ENCODE measurements around the gene EIF4E3.

The EIF4E3 gene

GRCh38 chr3:71721651-71722157 is 3.5 kb downstream of the EIF4E3 start:
- TF ChIP-seq TAF1 (IDR thresholded peaks at IDR 0.05; ENCODE audit: borderline replicate concordance, low read depth, low read length), result no peak
- TF ChIP-seq POLR2AphosphoS5 (IDR thresholded peaks at IDR 0.05; ENCODE audit: low read depth, low read length), result no peak
- TF ChIP-seq POLR2A (IDR thresholded peaks at IDR 0.05; ENCODE audit: low read depth, low read length), result no peak
- no peak for FAIRE-seq
- no peak for DNase-seq (ENCODE audit: insufficient read length)

- no peak for DNase-seq (ENCODE audit: insufficient read length)
- FAIRE-seq, result no peak
- TF ChIP-seq TAF1 (IDR thresholded peaks at IDR 0.05; ENCODE audit: borderline replicate concordance, low read depth, low read length) (no peak), POLR2AphosphoS5 (IDR thresholded peaks at IDR 0.05; ENCODE audit: low read depth, low read length) (no peak), POLR2A (IDR thresholded peaks at IDR 0.05; ENCODE audit: low read depth, low read length) (no peak)
Measured at GRCh38 chr3:71721002-71721401, 4.2 kb downstream of the EIF4E3 start.

- no peak for TF ChIP-seq POLR2AphosphoS5 (IDR thresholded peaks at IDR 0.05; ENCODE audit: low read depth, low read length)
- TF ChIP-seq TAF1 (IDR thresholded peaks at IDR 0.05; ENCODE audit: borderline replicate concordance, low read depth, low read length), result no peak
- TF ChIP-seq POLR2A (IDR thresholded peaks at IDR 0.05; ENCODE audit: low read depth, low read length), result no peak
- no peak for FAIRE-seq
- no peak for DNase-seq (ENCODE audit: insufficient read length)
Measured at GRCh38 chr3:71718072-71718471, 7.1 kb downstream of the EIF4E3 start.

- no peak for TF ChIP-seq POLR2AphosphoS5 (IDR thresholded peaks at IDR 0.05; ENCODE audit: low read depth, low read length)
- no peak for TF ChIP-seq POLR2A (IDR thresholded peaks at IDR 0.05; ENCODE audit: low read depth, low read length)
- no peak for TF ChIP-seq TAF1 (IDR thresholded peaks at IDR 0.05; ENCODE audit: borderline replicate concordance, low read depth, low read length)
- no peak for FAIRE-seq
- DNase-seq (ENCODE audit: insufficient read length), result no peak
Measured at GRCh38 chr3:71714595-71714994, 10.6 kb downstream of the EIF4E3 start.

GRCh38 chr3:71713041-71713440 is 12.2 kb downstream of the EIF4E3 start:
- TF ChIP-seq POLR2AphosphoS5 (IDR thresholded peaks at IDR 0.05; ENCODE audit: low read depth, low read length) (no peak), POLR2A (IDR thresholded peaks at IDR 0.05; ENCODE audit: low read depth, low read length) (no peak), TAF1 (IDR thresholded peaks at IDR 0.05; ENCODE audit: borderline replicate concordance, low read depth, low read length) (no peak)
- no peak for DNase-seq (ENCODE audit: insufficient read length)
- FAIRE-seq, result peak; percentile 24

GRCh38 chr3:71710906-71711494 is 14.2 kb downstream of the EIF4E3 start:
- peak; percentile 17 for DNase-seq (ENCODE audit: insufficient read length)
- peak; percentile 94 for FAIRE-seq
- TF ChIP-seq POLR2AphosphoS5 (IDR thresholded peaks at IDR 0.05; ENCODE audit: low read depth, low read length) (no peak), TAF1 (IDR thresholded peaks at IDR 0.05; ENCODE audit: borderline replicate concordance, low read depth, low read length) (no peak), POLR2A (IDR thresholded peaks at IDR 0.05; ENCODE audit: low read depth, low read length) (no peak)

- no peak for TF ChIP-seq POLR2AphosphoS5 (IDR thresholded peaks at IDR 0.05; ENCODE audit: low read depth, low read length)
- no peak for TF ChIP-seq TAF1 (IDR thresholded peaks at IDR 0.05; ENCODE audit: borderline replicate concordance, low read depth, low read length)
- TF ChIP-seq POLR2A (IDR thresholded peaks at IDR 0.05; ENCODE audit: low read depth, low read length), result no peak
- DNase-seq (ENCODE audit: insufficient read length), result no peak
- no peak for FAIRE-seq
Measured at GRCh38 chr3:71709908-71710511, 15.2 kb downstream of the EIF4E3 start.

- TF ChIP-seq POLR2AphosphoS5 (IDR thresholded peaks at IDR 0.05; ENCODE audit: low read depth, low read length), result no peak
- no peak for TF ChIP-seq POLR2A (IDR thresholded peaks at IDR 0.05; ENCODE audit: low read depth, low read length)
- DNase-seq (ENCODE audit: insufficient read length), result no peak
- no peak for FAIRE-seq
Measured at GRCh38 chr3:71708476-71709105, 16.6 kb downstream of the EIF4E3 start.

GRCh38 chr3:71707595-71707994 is 17.6 kb downstream of the EIF4E3 start:
- no peak for DNase-seq (ENCODE audit: insufficient read length)
- TF ChIP-seq POLR2AphosphoS5 (IDR thresholded peaks at IDR 0.05; ENCODE audit: low read depth, low read length) (no peak), POLR2A (IDR thresholded peaks at IDR 0.05; ENCODE audit: low read depth, low read length) (no peak), TAF1 (IDR thresholded peaks at IDR 0.05; ENCODE audit: borderline replicate concordance, low read depth, low read length) (no peak)
- no peak for FAIRE-seq

GRCh38 chr3:71705681-71706080 is 19.5 kb downstream of the EIF4E3 start:
- DNase-seq (ENCODE audit: insufficient read length), result no peak
- no peak for FAIRE-seq
- no peak for TF ChIP-seq TAF1 (IDR thresholded peaks at IDR 0.05; ENCODE audit: borderline replicate concordance, low read depth, low read length)
- no peak for TF ChIP-seq POLR2A (IDR thresholded peaks at IDR 0.05; ENCODE audit: low read depth, low read length)
- no peak for TF ChIP-seq POLR2AphosphoS5 (IDR thresholded peaks at IDR 0.05; ENCODE audit: low read depth, low read length)

- DNase-seq (ENCODE audit: insufficient read length) (no peak), FAIRE-seq (no peak)
- no peak for TF ChIP-seq POLR2A (IDR thresholded peaks at IDR 0.05; ENCODE audit: low read depth, low read length)
- no peak for TF ChIP-seq POLR2AphosphoS5 (IDR thresholded peaks at IDR 0.05; ENCODE audit: low read depth, low read length)
- no peak for TF ChIP-seq TAF1 (IDR thresholded peaks at IDR 0.05; ENCODE audit: borderline replicate concordance, low read depth, low read length)
Measured at GRCh38 chr3:71704915-71705314, 20.3 kb downstream of the EIF4E3 start.

- DNase-seq (ENCODE audit: insufficient read length) (no peak), FAIRE-seq (no peak)
- TF ChIP-seq POLR2A (IDR thresholded peaks at IDR 0.05; ENCODE audit: low read depth, low read length), result no peak
- TF ChIP-seq POLR2AphosphoS5 (IDR thresholded peaks at IDR 0.05; ENCODE audit: low read depth, low read length), result no peak
- TF ChIP-seq TAF1 (IDR thresholded peaks at IDR 0.05; ENCODE audit: borderline replicate concordance, low read depth, low read length), result no peak
Measured at GRCh38 chr3:71703797-71704196, 21.4 kb downstream of the EIF4E3 start.
